Gastrocnemius medialis (tissue), 4 donors: ENCODE results near the gene INCA1. TPM values are rescaled to one million over a fixed set of nuclear protein-coding genes. Genes with fewer than 3 reads are reported as not detected.

ENCODE experiments used
- ATAC-seq, 2 donors: fragments of 150-250 bp; one replicate each; pipeline ENCODE4 v1.9.1; 2016
- DNase-seq, 2 donors: peaks; one replicate each; pipeline ENCODE4 v3.0.0-alpha.2; 2019
- H3K27ac ChIP-seq, 4 donors: fragments of 200-600 bp; sonication (generic); 1 replicate in 1 of 4; 2 replicates in 3 of 4; pipeline ENCODE4 v1.5.1; 2016 to 2018; ENCODE audit warnings: mild to moderate bottlenecking in 2 of 4, moderate library complexity in 1 of 4
- H3K27me3 ChIP-seq, 3 donors: fragments of 200-600 bp; sonication (generic) in 2 of 3; 1 replicate in 1 of 3; 2 replicates in 2 of 3; pipeline versions ENCODE4 v1.5.1 to v1.6.0; 2016 to 2019; ENCODE audit warnings: mild to moderate bottlenecking in 1 of 3, moderate library complexity in 1 of 3
- H3K36me3 ChIP-seq, 2 donors: fragments of 200-600 bp; sonication (generic) in 1 of 2; one replicate each; pipeline ENCODE4 v1.5.1; 2017 to 2018
- H3K4me1 ChIP-seq, 2 donors: fragments of 200-600 bp; sonication (generic) in 1 of 2; one replicate each; pipeline ENCODE4 v1.5.1; 2016 to 2017; ENCODE audit warnings: mild to moderate bottlenecking in 2 of 2
- H3K4me3 ChIP-seq, 4 donors: fragments of 200-600 bp; sonication (generic) in 3 of 4; 1 replicate in 1 of 4; 2 replicates in 3 of 4; pipeline ENCODE4 v1.5.1; 2016 to 2019; ENCODE audit warnings: mild to moderate bottlenecking in 2 of 4
- H3K9me3 ChIP-seq, 3 donors: fragments of 200-600 bp; sonication (generic) in 2 of 3; 1 replicate in 1 of 3; 2 replicates in 2 of 3; pipeline ENCODE4 v1.5.1; 2016 to 2019
- CTCF ChIP-seq, 5 experiments: fragments of 450-650 bp in 3 of 5; fragments of 200-600 bp in 2 of 5; sonication (generic) in 2 of 5; IDR thresholded peaks in 4 of 5; conservative IDR thresholded peaks in 1 of 5; 1 replicate in 4 of 5; 2 replicates in 1 of 5; pipeline ENCODE4 v1.5.1; 2016 to 2019; ENCODE audit warnings: antibody characterized with exemption in 5 of 5, mild to moderate bottlenecking in 3 of 5, moderate library complexity in 3 of 5
- POLR2A ChIP-seq, 2 donors: fragments of 450-650 bp; IDR thresholded peaks; one replicate each; pipeline ENCODE4 v1.6.1; 2017; ENCODE audit warnings: antibody characterized with exemption in 2 of 2, mild to moderate bottlenecking in 2 of 2, moderate library complexity in 2 of 2
- in situ Hi-C, 4 donors: fragments of 200-750 bp; cut with MboI; loops; one replicate each; pipeline versions ENCODE4 v1.15.0 to v1.8.0; 2017; ENCODE audit warnings: low sequenced_read_pairs in 4 of 4
- intact Hi-C: fragments of 100-400 bp; cut with DNase I; formaldehyde crosslinking; loops from one replicate; pipeline ENCODE4 v1.15.1; 2023; ENCODE audit warnings: low total_unique reads
- total RNA-seq, 4 donors: library from RNA; depleted of rRNA; stranded (reverse); fragments of >200 nt; gene quantifications; one replicate each; pipeline versions ENCODE4 v1.1.0 to v1.2.3, GENCODE V29; 2016

INCA1 gene
- total RNA-seq, 4 donors from 2014 or later: 1.9 to 5.7 (median 4.3) TPM

GRCh38 chr17:4942760-4943508 is 54.4 kb downstream of the INCA1 start:
- H3K27me3 ChIP-seq: no peaks in the 10 kb centered on the region
- H3K4me3 ChIP-seq: no peak overlapping the region
- in situ Hi-C loops (no loop called here), intact Hi-C loops (no loop called here)
- H3K27ac ChIP-seq: peak overlapping the region; percentile 96 to 100 (median 98)
- H3K4me1 ChIP-seq: peaks cover 52 to 56% of the 10 kb centered on the region in 2 donors
- DNase-seq (no peak), ATAC-seq (no peak)
- H3K36me3 ChIP-seq: peaks cover 0 to 46% of the 10 kb centered on the region in 2 donors
- no peaks in the 10 kb centered on the region for H3K9me3 ChIP-seq
- TF ChIP-seq CTCF (IDR thresholded peaks at IDR 0.05 in 4 of 5, conservative IDR thresholded peaks at IDR 0.05 in 1 of 5): no peak
- TF ChIP-seq POLR2A (IDR thresholded peaks at IDR 0.05): no peak

- in situ Hi-C loops (no loop called here), intact Hi-C loops (loop anchor here (2.0 kb wide), 3 partner anchors 26 to 60 kb away; partner anchors contain the start of genes CAMTA2 and SPAG7)
- Histone ChIP-seq H3K27ac (peak overlapping the region; percentile 94 to 97 (median 94)), H3K27me3 (no peaks in the 10 kb centered on the region), H3K4me3 (peak overlapping the region; percentile 91 to 98 (median 92)), H3K9me3 (no peaks in the 10 kb centered on the region), H3K36me3 (peaks cover 0 to 51% of the 10 kb centered on the region in 2 donors), H3K4me1 (peaks cover 53 to 55% of the 10 kb centered on the region in 2 donors)
- DNase-seq (no peak), ATAC-seq (no peak)
- TF ChIP-seq POLR2A (IDR thresholded peaks at IDR 0.05) (no peak), CTCF (IDR thresholded peaks at IDR 0.05 in 4 of 5, conservative IDR thresholded peaks at IDR 0.05 in 1 of 5) (no peak)
These were observed 56.1 kb downstream of the INCA1 start for GRCh38 chr17:4941319-4941610.

- intact Hi-C loops: loop anchor here (2.0 kb wide), 3 partner anchors 26 to 60 kb away; partner anchors contain the start of genes CAMTA2 and SPAG7
- TF ChIP-seq CTCF (IDR thresholded peaks at IDR 0.05 in 4 of 5, conservative IDR thresholded peaks at IDR 0.05 in 1 of 5) (no peak), POLR2A (IDR thresholded peaks at IDR 0.05) (no peak)
- H3K4me3 ChIP-seq: peak overlapping the region; percentile 91 to 98 (median 92)
- in situ Hi-C loops: no loop called here
- DNase-seq (peak; percentile 82 to 90), ATAC-seq (peak in 1 of 2 donors; percentile 78)
- peaks cover 0 to 48% of the 10 kb centered on the region in 2 donors for H3K36me3 ChIP-seq
- H3K4me1 ChIP-seq: peaks cover 50 to 55% of the 10 kb centered on the region in 2 donors
- H3K9me3 ChIP-seq: no peaks in the 10 kb centered on the region
- H3K27me3 ChIP-seq: no peaks in the 10 kb centered on the region
- H3K27ac ChIP-seq: peak overlapping the region; percentile 94 to 97 (median 94)
These were observed 56.6 kb downstream of the INCA1 start for GRCh38 chr17:4940555-4941318.

- TF ChIP-seq POLR2A (IDR thresholded peaks at IDR 0.05) (peak; percentile 83 to 89), CTCF (IDR thresholded peaks at IDR 0.05 in 4 of 5, conservative IDR thresholded peaks at IDR 0.05 in 1 of 5) (peak in 1 of 5 experiments; percentile 30)
- in situ Hi-C loops: loop anchor here in 1 of 4 donors (5.0 kb wide), 1 partner anchor 42 kb away; no protein-coding TSS in a partner anchor
- DNase-seq (peak; percentile 94 to 98), ATAC-seq (peak; percentile 87 to 90)
- Histone ChIP-seq H3K27ac (peak within 1 kb of the TSS; percentile 94 to 97 (median 94)), H3K36me3 (peaks cover 0 to 47% of the 10 kb centered on the region in 2 donors), H3K27me3 (no peaks in the 10 kb centered on the region), H3K4me3 (peak within 1 kb of the TSS; percentile 91 to 98 (median 92)), H3K9me3 (no peaks in the 10 kb centered on the region), H3K4me1 (peaks cover 43 to 47% of the 10 kb centered on the region in 2 donors)
- intact Hi-C loops: loop anchor here (2.0 kb wide), 4 partner anchors 27 to 61 kb away; partner anchors contain the start of genes CAMTA2 and SPAG7
These were observed 57.3 kb downstream of the INCA1 start, which contains the start of the genes RNF167 and SLC25A11 for GRCh38 chr17:4939796-4940554. Gene RNF167, plus strand, starts transcription at chr17:4940268. Its CDS starts 642 bp downstream, at chr17:4940910. Gene SLC25A11, minus strand, starts transcription at chr17:4940046. Its CDS starts 136 bp downstream, at chr17:4939910.
